Measurements from ENCODE around the gene GSDME. TPM values are rescaled to one million over a fixed set of nuclear protein-coding genes. Genes with fewer than 3 reads are reported as not detected.

GSDME gene
- total and polyA plus RNA-seq, 2 of the 4 experiments (the other 2 are of a cell fraction), result 75.2 to 78.7 TPM

DNA sequence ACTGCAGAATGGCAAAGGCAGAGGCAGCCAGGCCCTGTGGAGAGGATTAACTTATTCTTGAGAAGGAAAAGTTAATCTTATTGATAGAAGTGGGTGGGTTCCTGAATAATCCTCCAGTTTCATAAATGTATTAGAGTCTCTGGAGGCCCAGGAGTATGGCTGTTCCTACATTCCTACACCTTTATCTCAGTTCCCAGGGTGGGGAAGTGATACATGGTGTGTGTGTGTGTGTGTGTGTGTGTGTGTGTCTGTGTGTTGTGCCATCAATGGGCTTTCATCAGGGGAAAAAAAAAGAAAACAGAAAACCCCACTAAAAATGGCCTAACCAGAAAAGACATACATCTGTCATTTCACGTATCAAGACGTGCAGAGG, 22.0 kb upstream of the GSDME start:
- DNase-seq (no peak), ATAC-seq (ENCODE audit: low read depth) (peak; percentile 33; the same call in 1 of the 2 replicates)
- H2BK5ac ChIP-seq (ENCODE audit: low read depth, low read length, poor library complexity, severe bottlenecking), result peak overlapping the region; percentile 86
- H3K4me3 ChIP-seq (ENCODE audit: insufficient read depth, low read depth, low read length), result no peak overlapping the region
- H4K91ac ChIP-seq (ENCODE audit: insufficient read depth, low read depth, low read length), result peak overlapping the region; percentile 69
- peak overlapping the region; percentile 77 for H2AK5ac ChIP-seq (ENCODE audit: low read depth, low read length)
- no peaks in the 10 kb centered on the region for H3K36me3 ChIP-seq (ENCODE audit: control insufficient read depth, insufficient read depth, low read length)
- ChIA-PET POLR2A (ENCODE audit: unreplicated experiment) (no interaction called here), CTCF (no interaction called here)
- H3K27ac ChIP-seq (ENCODE audit: insufficient read depth, low read length), result peak overlapping the region; percentile 69; the same call in 1 of the 2 replicates
- peak overlapping the region; percentile 52; the same call in 1 of the 2 replicates for H3K56ac ChIP-seq (ENCODE audit: extremely low read depth, insufficient read depth, low read length)
- intact Hi-C loops (cut with micrococcal nuclease), result no loop called here
- H4K5ac ChIP-seq (ENCODE audit: low read depth, low read length), result peak overlapping the region; percentile 48
- peak overlapping the region; percentile 78 for H3K14ac ChIP-seq (replicated peaks; ENCODE audit: low read depth, low read length)
- H4K8ac ChIP-seq (ENCODE audit: low read depth in 2 of 2, low read length in 2 of 2), result peak overlapping the region; percentile 45 to 82; a peak in 3 of 4 replicates
- in situ Hi-C loops (cut with MboI; ENCODE audit: low sequenced_read_pairs), result no loop called here
- peak overlapping the region; percentile 54 for H2AFZ ChIP-seq (replicated peaks; ENCODE audit: low read length, poor library complexity)
- peak overlapping the region; percentile 90 for H3K4ac ChIP-seq (ENCODE audit: low read depth, low read length)
- no peaks in the 10 kb centered on the region for H3K27me3 ChIP-seq (ENCODE audit: control insufficient read depth, insufficient read depth, low read length)
- H2BK20ac ChIP-seq (ENCODE audit: low read depth, low read length), result peak overlapping the region; percentile 90
- peak overlapping the region; percentile 59 for H3K18ac ChIP-seq (ENCODE audit: low read depth, low read length)
- no TSS peak for BruUV-seq (replicated peaks)
- peaks cover 19% of the 10 kb centered on the region for H3K9me1 ChIP-seq (ENCODE audit: insufficient read depth, low read length)
- TF ChIP-seq, protein P1, sequence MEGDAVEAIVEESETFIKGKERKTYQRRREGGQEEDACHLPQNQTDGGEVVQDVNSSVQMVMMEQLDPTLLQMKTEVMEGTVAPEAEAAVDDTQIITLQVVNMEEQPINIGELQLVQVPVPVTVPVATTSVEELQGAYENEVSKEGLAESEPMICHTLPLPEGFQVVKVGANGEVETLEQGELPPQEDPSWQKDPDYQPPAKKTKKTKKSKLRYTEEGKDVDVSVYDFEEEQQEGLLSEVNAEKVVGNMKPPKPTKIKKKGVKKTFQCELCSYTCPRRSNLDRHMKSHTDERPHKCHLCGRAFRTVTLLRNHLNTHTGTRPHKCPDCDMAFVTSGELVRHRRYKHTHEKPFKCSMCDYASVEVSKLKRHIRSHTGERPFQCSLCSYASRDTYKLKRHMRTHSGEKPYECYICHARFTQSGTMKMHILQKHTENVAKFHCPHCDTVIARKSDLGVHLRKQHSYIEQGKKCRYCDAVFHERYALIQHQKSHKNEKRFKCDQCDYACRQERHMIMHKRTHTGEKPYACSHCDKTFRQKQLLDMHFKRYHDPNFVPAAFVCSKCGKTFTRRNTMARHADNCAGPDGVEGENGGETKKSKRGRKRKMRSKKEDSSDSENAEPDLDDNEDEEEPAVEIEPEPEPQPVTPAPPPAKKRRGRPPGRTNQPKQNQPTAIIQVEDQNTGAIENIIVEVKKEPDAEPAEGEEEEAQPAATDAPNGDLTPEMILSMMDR (conservative IDR thresholded peaks at IDR 0.05; ENCODE audit: low read depth, low read length), result no peak
- TF ChIP-seq MAZ (IDR thresholded peaks at IDR 0.05; ENCODE audit: borderline replicate concordance, low read depth, low read length) (no peak), RAD21 (IDR thresholded peaks at IDR 0.05; ENCODE audit: low read length) (no peak), MXI1 (IDR thresholded peaks at IDR 0.05; ENCODE audit: borderline replicate concordance, low read depth, low read length) (no peak), CEBPB (IDR thresholded peaks at IDR 0.05; ENCODE audit: low read depth, low read length) (no peak), POLR2A (IDR thresholded peaks at IDR 0.05; ENCODE audit: low read depth, low read length) (no peak), RFX5 (IDR thresholded peaks at IDR 0.05; ENCODE audit: low read depth, low read length) (no peak), RCOR1 (IDR thresholded peaks at IDR 0.05; ENCODE audit: insufficient replicate concordance, low read length) (no peak)
- H3K9me3 ChIP-seq (ENCODE audit: control insufficient read depth, insufficient read depth, low read length), result no peaks in the 10 kb centered on the region
- no peaks in the 10 kb centered on the region for H3K79me1 ChIP-seq (ENCODE audit: low read depth in 1 of 2, low read length in 2 of 2)
- 100% methylated on average over 2 of the region's 2 CpGs; no CpG with 5 or more reads in 1 of the 2 experiments for WGBS, 2 experiments (ENCODE audit: extremely low coverage in 2 of 2, insufficient read length in 1 of 2)
- H3K4me2 ChIP-seq (ENCODE audit: low read depth, low read length), result peak overlapping the region; percentile 37; the same call in 1 of the 2 replicates
- H3K4me1 ChIP-seq (ENCODE audit: control insufficient read depth, insufficient read depth, low read length), result peaks cover 14% of the 10 kb centered on the region
- dilution Hi-C loops (cut with HindIII; ENCODE audit: low sequenced_read_pairs, unreplicated experiment), result no loop called here
- no peaks in the 10 kb centered on the region for H4K20me1 ChIP-seq (ENCODE audit: insufficient read depth, low read length)
- H2BK15ac ChIP-seq (ENCODE audit: low read depth, low read length), result peak overlapping the region; percentile 77; the same call in 2 of the 3 replicates
- H3K23ac ChIP-seq (ENCODE audit: low read depth, low read length), result peak overlapping the region; percentile 59; the same call in 1 of the 2 replicates
- peak overlapping the region; percentile 53 for H3K9ac ChIP-seq (ENCODE audit: low read depth, low read length)
- peak overlapping the region; percentile 90 for H2AK9ac ChIP-seq (replicated peaks; ENCODE audit: low read depth, low read length, poor library complexity)
- H2BK120ac ChIP-seq (ENCODE audit: low read depth, low read length), result peak overlapping the region; percentile 88
